ENCODE data around the gene TAS2R8. TPM values are rescaled to one million over a fixed set of nuclear protein-coding genes. Genes with fewer than 3 reads are reported as not detected.

Gene TAS2R8
- total RNA-seq, 2 donors from 2014 or later: not detected

GRCh38 chr12:10783252-10783651 is 23.8 kb downstream of the TAS2R8 start:
- H3K4me1 ChIP-seq: no peaks in the 10 kb centered on the region
- no peak for DNase-seq (ENCODE audit: low spot score)
- no peaks in the 10 kb centered on the region for H3K9me3 ChIP-seq
- H3K27ac ChIP-seq: no peak overlapping the region
- H3K4me3 ChIP-seq: no peak overlapping the region
- TF ChIP-seq CTCF (IDR thresholded peaks at IDR 0.05): no peak
- no peaks in the 10 kb centered on the region for H3K36me3 ChIP-seq
- H3K27me3 ChIP-seq: no peaks in the 10 kb centered on the region

DNA sequence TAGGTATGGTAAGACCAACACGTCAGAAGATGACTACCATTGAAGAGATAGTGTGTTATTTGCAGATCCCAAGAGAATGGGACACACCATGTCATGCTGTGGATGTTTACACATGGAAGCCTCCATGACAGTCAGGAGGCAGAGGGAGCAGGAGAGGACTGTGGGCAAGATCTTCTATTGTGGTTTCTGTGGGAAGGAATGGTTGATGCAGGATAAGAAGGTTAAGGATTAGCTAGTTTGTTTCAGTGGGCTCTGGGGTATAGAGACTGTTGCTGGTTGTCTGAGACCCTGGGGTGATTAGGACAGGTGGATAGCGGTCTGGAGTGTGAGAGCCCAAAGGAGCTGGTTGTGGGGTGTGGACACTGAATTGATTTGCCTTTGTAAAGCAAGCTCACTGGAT is 28.0 kb downstream of the TAS2R8 start:
- Histone ChIP-seq H3K27ac (no peak overlapping the region), H3K36me3 (no peaks in the 10 kb centered on the region), H3K9me3 (no peaks in the 10 kb centered on the region), H3K4me3 (no peak overlapping the region), H3K4me1 (no peaks in the 10 kb centered on the region), H3K27me3 (no peaks in the 10 kb centered on the region)
- DNase-seq (ENCODE audit: low spot score): no peak
- no peak for TF ChIP-seq CTCF (IDR thresholded peaks at IDR 0.05)

DNA sequence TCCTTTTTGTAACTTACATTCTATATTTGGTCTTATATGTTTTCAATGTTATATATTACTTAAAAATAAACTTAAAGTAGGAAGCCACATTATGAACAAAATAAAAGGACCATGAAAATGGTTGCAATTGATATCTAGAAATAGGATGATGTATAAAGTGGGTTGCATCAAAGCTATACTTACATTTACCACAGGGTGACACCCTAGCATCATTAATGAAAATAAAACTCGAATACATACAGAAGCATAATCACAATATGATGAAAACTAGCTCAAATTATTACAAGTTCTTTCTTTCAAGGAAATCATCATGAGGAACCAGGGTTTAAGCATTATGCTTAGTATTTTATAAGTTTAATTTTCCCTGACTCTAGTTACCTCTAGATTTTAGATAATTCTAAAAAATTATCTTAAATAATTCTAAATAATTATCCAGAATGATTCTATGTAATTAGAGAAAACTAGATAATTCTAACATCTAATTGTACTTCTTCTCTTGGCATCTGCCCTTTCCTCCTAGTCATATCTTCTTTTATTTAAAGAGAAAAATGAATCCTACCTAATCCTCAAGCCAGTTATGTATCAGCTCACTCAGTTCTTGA is 35.9 kb downstream of the TAS2R8 start:
- peak; percentile 60 to 77 for TF ChIP-seq CTCF (IDR thresholded peaks at IDR 0.05)
- DNase-seq (ENCODE audit: low spot score): no peak
- no peaks in the 10 kb centered on the region for H3K27me3 ChIP-seq

GRCh38 chr12:10759657-10760056 is 47.4 kb downstream of the TAS2R8 start:
- peaks cover 0 to 15% of the 10 kb centered on the region in 2 donors for H3K9me3 ChIP-seq
- no peaks in the 10 kb centered on the region for H3K27me3 ChIP-seq
- no peaks in the 10 kb centered on the region for H3K4me1 ChIP-seq
- no peak for TF ChIP-seq CTCF (IDR thresholded peaks at IDR 0.05)
- no peak overlapping the region for H3K27ac ChIP-seq
- DNase-seq (ENCODE audit: low spot score): no peak
- H3K36me3 ChIP-seq: no peaks in the 10 kb centered on the region
- no peak overlapping the region for H3K4me3 ChIP-seq

More for the DNA sequence above, 35.9 kb downstream of the TAS2R8 start:
- no peaks in the 10 kb centered on the region for H3K4me1 ChIP-seq
- H3K9me3 ChIP-seq: no peaks in the 10 kb centered on the region
- H3K36me3 ChIP-seq: no peaks in the 10 kb centered on the region
- H3K27ac ChIP-seq: no peak overlapping the region
- H3K4me3 ChIP-seq: no peak overlapping the region

GRCh38 chr12:10756194-10756593 is 50.9 kb downstream of the TAS2R8 start:
- H3K27me3 ChIP-seq: no peaks in the 10 kb centered on the region
- no peak overlapping the region for H3K27ac ChIP-seq
- DNase-seq (ENCODE audit: low spot score): no peak
- H3K4me3 ChIP-seq: no peak overlapping the region
- no peaks in the 10 kb centered on the region for H3K4me1 ChIP-seq
- peaks cover 0 to 15% of the 10 kb centered on the region in 2 donors for H3K9me3 ChIP-seq
- H3K36me3 ChIP-seq: no peaks in the 10 kb centered on the region
- no peak for TF ChIP-seq CTCF (IDR thresholded peaks at IDR 0.05)

Other genes starting within 250 kb of the TAS2R8 start
- 1 to 10 TPM; 5.5 to 6.2 TPM for gene MAGOHB, start 193.7 kb downstream of the TAS2R8 start, total RNA-seq
- gene STYK1, start 133.2 kb downstream of the TAS2R8 start, total RNA-seq: under 1 TPM in 1 of 2 donors, not detected in 1; 0.12 TPM
- 1,000 to 10,000 TPM in 1 of 2 donors, 100 to 1,000 TPM in 1; 612 to 1,061 TPM for gene YBX3, start 84.0 kb downstream of the TAS2R8 start, total RNA-seq
- gene TAS2R7, start 4.7 kb downstream of the TAS2R8 start, total RNA-seq: not detected
- not detected for gene TAS2R9, start 2.9 kb upstream of the TAS2R8 start, total RNA-seq
- not detected for gene TAS2R10, start 19.1 kb upstream of the TAS2R8 start, total RNA-seq
- gene PRR4, start 42.2 kb upstream of the TAS2R8 start, total RNA-seq: 1 to 10 TPM in 1 of 2 donors, not detected in 1; 1.6 TPM
- 10 to 100 TPM in 1 of 2 donors, 1 to 10 TPM in 1; 9.2 to 13.1 TPM for gene PRH1, start 77.0 kb upstream of the TAS2R8 start, total RNA-seq
- gene TAS2R13, start 102.3 kb upstream of the TAS2R8 start, total RNA-seq: under 1 TPM; 0.24 to 0.63 TPM
- gene PRH2, start 122.0 kb upstream of the TAS2R8 start, total RNA-seq: not detected
- gene TAS2R14, start 132.0 kb upstream of the TAS2R8 start, total RNA-seq: 1 to 10 TPM in 1 of 2 donors, under 1 TPM in 1; 0.39 to 1.2 TPM
- gene TAS2R50, start 179.6 kb upstream of the TAS2R8 start, total RNA-seq: 1 to 10 TPM in 1 of 2 donors, not detected in 1; 1.2 TPM
- under 1 TPM; 0.24 to 0.33 TPM for gene TAS2R20, start 191.0 kb upstream of the TAS2R8 start, total RNA-seq
- under 1 TPM; 0.35 to 0.89 TPM for gene TAS2R19, start 215.3 kb upstream of the TAS2R8 start, total RNA-seq
- gene TAS2R31, start 224.1 kb upstream of the TAS2R8 start, total RNA-seq: under 1 TPM in 1 of 2 donors, not detected in 1; 0.59 TPM

Data from right atrium auricular region (tissue), 2 donors.